Activated B cell treated with CpG ODN at 0.5 μM for 24 hours (primary cell): ENCODE results near the gene MPHOSPH10. TPM values are rescaled to one million over a fixed set of nuclear protein-coding genes. Genes with fewer than 3 reads are reported as not detected.

Experiments used
- ATAC-seq: fragments of 200-7000 bp; cut with Tn5 transposase; one replicate; pipeline ENCODE4 v1.10.0; 2021; ENCODE audit warnings: low read depth, mild to moderate bottlenecking, moderate library complexity
- CTCF ChIA-PET: fragments of 350-600 bp; sonication (Branson Sonifier 250); formaldehyde crosslinking; loops from one replicate; lab custom pipeline; 2021; ENCODE audit warnings: antibody characterized with exemption; lab: Charles Lee
- POLR2A ChIA-PET: fragments of 350-600 bp; sonication (Branson Sonifier 250); formaldehyde crosslinking; loops from one replicate; lab custom pipeline; 2021; ENCODE audit warnings: antibody characterized with exemption; lab: Charles Lee
- DNase-seq: peaks from one replicate; pipeline ENCODE4 v3.0.0; 2022
- H3K27ac Mint-ChIP-seq: one replicate; pipeline ENCODE4 v1.8.0; 2020; ENCODE audit warnings: mixed read lengths
- H3K27me3 Mint-ChIP-seq: one replicate; pipeline ENCODE4 v1.8.0; 2021; ENCODE audit warnings: mixed read lengths
- H3K36me3 Mint-ChIP-seq: one replicate; pipeline ENCODE4 v1.8.0; 2021; ENCODE audit warnings: low read depth, mixed read lengths
- H3K4me1 Mint-ChIP-seq: one replicate; pipeline ENCODE4 v1.8.0; 2021; ENCODE audit warnings: mixed read lengths
- H3K4me3 Mint-ChIP-seq: one replicate; pipeline ENCODE4 v1.8.0; 2020; ENCODE audit warnings: mild to moderate bottlenecking, mixed read lengths
- H3K9me3 Mint-ChIP-seq: one replicate; pipeline ENCODE4 v1.8.0; 2020; ENCODE audit warnings: mixed read lengths
- CTCF ChIP-seq: fragments of 200-600 bp; IDR thresholded peaks from one replicate; pipeline ENCODE4 v1.8.0; 2022; ENCODE audit warnings: antibody characterized with exemption, mild to moderate bottlenecking
- intact Hi-C: fragments of 100-400 bp; cut with micrococcal nuclease; formaldehyde crosslinking; loops from one replicate; pipeline ENCODE4 v1.15.1; 2024
- total RNA-seq: library from RNA; stranded (reverse); gene quantifications from 2 replicates; pipeline ENCODE4 v1.2.3, GENCODE V29; 2022

The MPHOSPH10 gene
- total RNA-seq, 1 donor from 2014 or later, result 47.6 TPM

GRCh38 chr2:71186973-71187372, 56.5 kb downstream of the MPHOSPH10 start:
- H3K27ac Mint-ChIP-seq, result no peak overlapping the region
- no peaks in the 10 kb centered on the region for H3K4me1 Mint-ChIP-seq
- CTCF ChIA-PET, result no interaction called here
- DNase-seq (no peak), ATAC-seq (no peak)
- TF ChIP-seq CTCF, result no peak
- no peaks in the 10 kb centered on the region for H3K9me3 Mint-ChIP-seq
- H3K36me3 Mint-ChIP-seq, result peaks cover 20% of the 10 kb centered on the region
- POLR2A ChIA-PET, result no interaction called here
- H3K27me3 Mint-ChIP-seq, result no peaks in the 10 kb centered on the region
- intact Hi-C loops, result no loop called here
- no peak overlapping the region for H3K4me3 Mint-ChIP-seq

- TF ChIP-seq CTCF, result no peak
- CTCF ChIA-PET, result no interaction called here
- no peak for DNase-seq
- no peaks in the 10 kb centered on the region for H3K27me3 Mint-ChIP-seq
- H3K27ac Mint-ChIP-seq, result no peak overlapping the region
- no peaks in the 10 kb centered on the region for H3K4me1 Mint-ChIP-seq
- intact Hi-C loops, result no loop called here
- POLR2A ChIA-PET, result no interaction called here
- no peaks in the 10 kb centered on the region for H3K9me3 Mint-ChIP-seq
- H3K36me3 Mint-ChIP-seq, result peaks cover 20% of the 10 kb centered on the region
- ATAC-seq, result no peak
- no peak overlapping the region for H3K4me3 Mint-ChIP-seq
Observed at GRCh38 chr2:71187589-71187988, 57.2 kb downstream of the MPHOSPH10 start.

GRCh38 chr2:71190656-71191569, 60.5 kb downstream of the MPHOSPH10 start:
- Mint-ChIP-seq H3K4me3 (no peak overlapping the region), H3K9me3 (peaks cover under 1% of the 10 kb centered on the region), H3K27me3 (no peaks in the 10 kb centered on the region), H3K4me1 (no peaks in the 10 kb centered on the region), H3K27ac (no peak overlapping the region), H3K36me3 (peaks cover 29% of the 10 kb centered on the region)
- TF ChIP-seq CTCF, result no peak
- intact Hi-C loops, result no loop called here
- ChIA-PET CTCF (no interaction called here), POLR2A (no interaction called here)
- DNase-seq, result no peak
- ATAC-seq, result no peak

GRCh38 chr2:71191570-71191943, 61.1 kb downstream of the MPHOSPH10 start:
- ATAC-seq, result no peak
- peaks cover 5% of the 10 kb centered on the region for H3K9me3 Mint-ChIP-seq
- H3K4me1 Mint-ChIP-seq, result no peaks in the 10 kb centered on the region
- no peak for TF ChIP-seq CTCF
- intact Hi-C loops, result no loop called here
- no peaks in the 10 kb centered on the region for H3K27me3 Mint-ChIP-seq
- DNase-seq, result no peak
- H3K36me3 Mint-ChIP-seq, result peaks cover 35% of the 10 kb centered on the region
- ChIA-PET CTCF (no interaction called here), POLR2A (no interaction called here)
- no peak overlapping the region for H3K27ac Mint-ChIP-seq
- no peak overlapping the region for H3K4me3 Mint-ChIP-seq

Other genes starting within 250 kb of the MPHOSPH10 start
- gene VAX2, start 230.1 kb upstream of the MPHOSPH10 start, total RNA-seq, result not detected in 2 replicates
- not detected in 2 replicates for gene ATP6V1B1, start 194.7 kb upstream of the MPHOSPH10 start, total RNA-seq
- 0.71 and 2.5 TPM in 2 replicates for gene ANKRD53, start 152.0 kb upstream of the MPHOSPH10 start, total RNA-seq
- 46.8 and 54.1 TPM in 2 replicates for gene TEX261, start 135.8 kb upstream of the MPHOSPH10 start, total RNA-seq
- gene NAGK, start 62.0 kb upstream of the MPHOSPH10 start, total RNA-seq, result 175 and 208 TPM in 2 replicates
- 11.1 and 12.2 TPM in 2 replicates for gene MCEE, start 405 bp upstream of the MPHOSPH10 start, total RNA-seq
- 3.7 and 4.0 TPM in 2 replicates for gene PAIP2B, start 96.5 kb downstream of the MPHOSPH10 start, total RNA-seq
- 125 and 152 TPM in 2 replicates for gene ZNF638, start 201.1 kb downstream of the MPHOSPH10 start, total RNA-seq